Measurements from ENCODE around the gene MCTP1. TPM values are rescaled to one million over a fixed set of nuclear protein-coding genes. Genes with fewer than 3 reads are reported as not detected.

The MCTP1 gene
- total and polyA plus RNA-seq, 2 donors from 2014 or later, result 1.4 to 19.3 TPM

GRCh38 chr5:95053253-95053652 is 231.6 kb downstream of the MCTP1 start:
- TF ChIP-seq, protein P1, sequence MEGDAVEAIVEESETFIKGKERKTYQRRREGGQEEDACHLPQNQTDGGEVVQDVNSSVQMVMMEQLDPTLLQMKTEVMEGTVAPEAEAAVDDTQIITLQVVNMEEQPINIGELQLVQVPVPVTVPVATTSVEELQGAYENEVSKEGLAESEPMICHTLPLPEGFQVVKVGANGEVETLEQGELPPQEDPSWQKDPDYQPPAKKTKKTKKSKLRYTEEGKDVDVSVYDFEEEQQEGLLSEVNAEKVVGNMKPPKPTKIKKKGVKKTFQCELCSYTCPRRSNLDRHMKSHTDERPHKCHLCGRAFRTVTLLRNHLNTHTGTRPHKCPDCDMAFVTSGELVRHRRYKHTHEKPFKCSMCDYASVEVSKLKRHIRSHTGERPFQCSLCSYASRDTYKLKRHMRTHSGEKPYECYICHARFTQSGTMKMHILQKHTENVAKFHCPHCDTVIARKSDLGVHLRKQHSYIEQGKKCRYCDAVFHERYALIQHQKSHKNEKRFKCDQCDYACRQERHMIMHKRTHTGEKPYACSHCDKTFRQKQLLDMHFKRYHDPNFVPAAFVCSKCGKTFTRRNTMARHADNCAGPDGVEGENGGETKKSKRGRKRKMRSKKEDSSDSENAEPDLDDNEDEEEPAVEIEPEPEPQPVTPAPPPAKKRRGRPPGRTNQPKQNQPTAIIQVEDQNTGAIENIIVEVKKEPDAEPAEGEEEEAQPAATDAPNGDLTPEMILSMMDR (IDR thresholded peaks at IDR 0.05; ENCODE audit: borderline replicate concordance, extremely low read depth, insufficient read depth), result no peak
- intact Hi-C loops (cut with DNase I), result no loop called here
- Histone ChIP-seq H3K36me3 (ENCODE audit: control insufficient read depth in 2 of 3, insufficient read depth in 3 of 3, low read length in 3 of 3) (no peaks in the 10 kb centered on the region), H3K9ac (ENCODE audit: low read length in 3 of 3) (no peak overlapping the region), H3K4me1 (ENCODE audit: control insufficient read depth in 2 of 3, insufficient read depth in 2 of 3, low read depth in 1 of 3, low read length in 3 of 3) (no peaks in the 10 kb centered on the region), H3K27me3 (ENCODE audit: control insufficient read depth, insufficient read depth, low read length) (no peaks in the 10 kb centered on the region), H3K4me3 (ENCODE audit: low read length in 3 of 3) (no peak overlapping the region), H3K9me3 (ENCODE audit: control insufficient read depth in 2 of 3, insufficient read depth in 1 of 3, low read length in 3 of 3) (no peaks in the 10 kb centered on the region), H3K27ac (ENCODE audit: low read depth in 2 of 2, low read length in 2 of 2) (no peak overlapping the region)
- DNase-seq, result no peak
- no peak for FAIRE-seq

GRCh38 chr5:95050708-95051107 is 234.2 kb downstream of the MCTP1 start:
- Histone ChIP-seq H3K4me1 (ENCODE audit: control insufficient read depth in 2 of 3, insufficient read depth in 2 of 3, low read depth in 1 of 3, low read length in 3 of 3) (no peaks in the 10 kb centered on the region), H3K4me3 (ENCODE audit: low read length in 3 of 3) (no peak overlapping the region), H3K27ac (ENCODE audit: low read depth in 2 of 2, low read length in 2 of 2) (no peak overlapping the region), H3K9me3 (ENCODE audit: control insufficient read depth in 2 of 3, insufficient read depth in 1 of 3, low read length in 3 of 3) (no peaks in the 10 kb centered on the region), H3K36me3 (ENCODE audit: control insufficient read depth in 2 of 3, insufficient read depth in 3 of 3, low read length in 3 of 3) (no peaks in the 10 kb centered on the region), H3K9ac (ENCODE audit: low read length in 3 of 3) (no peak overlapping the region), H3K27me3 (ENCODE audit: control insufficient read depth, insufficient read depth, low read length) (no peaks in the 10 kb centered on the region)
- no peak for DNase-seq
- intact Hi-C loops (cut with DNase I), result no loop called here
- FAIRE-seq, result no peak
- TF ChIP-seq, protein P1 (IDR thresholded peaks at IDR 0.05; ENCODE audit: borderline replicate concordance, extremely low read depth, insufficient read depth), result no peak

- intact Hi-C loops (cut with DNase I), result no loop called here
- Histone ChIP-seq H3K4me3 (ENCODE audit: low read length in 3 of 3) (no peak overlapping the region), H3K36me3 (ENCODE audit: control insufficient read depth in 2 of 3, insufficient read depth in 3 of 3, low read length in 3 of 3) (no peaks in the 10 kb centered on the region), H3K9me3 (ENCODE audit: control insufficient read depth in 2 of 3, insufficient read depth in 1 of 3, low read length in 3 of 3) (no peaks in the 10 kb centered on the region), H3K9ac (ENCODE audit: low read length in 3 of 3) (no peak overlapping the region), H3K4me1 (ENCODE audit: control insufficient read depth in 2 of 3, insufficient read depth in 2 of 3, low read depth in 1 of 3, low read length in 3 of 3) (no peaks in the 10 kb centered on the region), H3K27me3 (ENCODE audit: control insufficient read depth, insufficient read depth, low read length) (no peaks in the 10 kb centered on the region), H3K27ac (ENCODE audit: low read depth in 2 of 2, low read length in 2 of 2) (no peak overlapping the region)
- DNase-seq (no peak), FAIRE-seq (no peak)
- TF ChIP-seq, protein P1 (IDR thresholded peaks at IDR 0.05; ENCODE audit: borderline replicate concordance, extremely low read depth, insufficient read depth), result no peak
Measured at GRCh38 chr5:95048628-95049027, 236.3 kb downstream of the MCTP1 start.

All from kidney (tissue), 14 donors.